HG03097 (cell line): ENCODE measurements around the gene HSPA1B.
"Not testable (repeated sequence)": the region's sequence is repeated elsewhere in the genome, so short reads cannot be mapped to it uniquely, and the experiment has no call there.

Experiments used
- ATAC-seq: cut with Tn5 transposase; IDR thresholded peaks from one replicate; pipeline ENCODE4 v1.9.1; 2021; ENCODE audit not compliant: unreplicated experiment, low FRiP score

The HSPA1B gene

GRCh38 chr6:31827286-31828079, at the start of gene HSPA1B:
Gene HSPA1B (plus strand): TSS chr6:31827738. CDS start chr6:31827951, 213 bp downstream.
- peak; percentile 62 for ATAC-seq

- ATAC-seq: no peak
Measured at GRCh38 chr6:31778193-31778592, 49.3 kb upstream of the HSPA1B start.

GRCh38 chr6:31778999-31779885, 48.3 kb upstream of the HSPA1B start:
- no peak for ATAC-seq

- ATAC-seq: no peak
Measured at GRCh38 chr6:31779908-31780307, 47.6 kb upstream of the HSPA1B start.

GRCh38 chr6:31780507-31781243, 46.9 kb upstream of the HSPA1B start:
- no peak for ATAC-seq

- ATAC-seq: no peak
Measured at GRCh38 chr6:31781244-31782125, 46.1 kb upstream of the HSPA1B start.

- ATAC-seq: no peak
Measured at GRCh38 chr6:31782126-31782855, 45.2 kb upstream of the HSPA1B start.

- no peak for ATAC-seq
Measured at GRCh38 chr6:31784098-31784925, 43.2 kb upstream of the HSPA1B start.

GRCh38 chr6:31785475-31785874, 42.1 kb upstream of the HSPA1B start:
- no peak for ATAC-seq

- ATAC-seq: no peak
Measured at GRCh38 chr6:31791324-31792089, 36.0 kb upstream of the HSPA1B start.

- no peak for ATAC-seq
Measured at GRCh38 chr6:31792090-31792374, 35.5 kb upstream of the HSPA1B start.

GRCh38 chr6:31792761-31793171, 34.8 kb upstream of the HSPA1B start:
- no peak for ATAC-seq

GRCh38 chr6:31793927-31794245, 33.7 kb upstream of the HSPA1B start:
- not testable (repeated sequence) for ATAC-seq

- no peak for ATAC-seq
Measured at GRCh38 chr6:31794294-31794865, 33.2 kb upstream of the HSPA1B start.

- ATAC-seq: peak; percentile 13
Measured at GRCh38 chr6:31794866-31795615, 32.5 kb upstream of the HSPA1B start.

GRCh38 chr6:31795616-31796298, 31.8 kb upstream of the HSPA1B start, which contains the start of gene VARS1:
Gene VARS1 (minus strand): TSS chr6:31795752. CDS start chr6:31795217, 535 bp downstream.
- peak; percentile 61 for ATAC-seq
